Measurements from ENCODE around the gene DENND1C. TPM values are rescaled to one million over a fixed set of nuclear protein-coding genes. Genes with fewer than 3 reads are reported as not detected.

DENND1C gene
- total RNA-seq, 1 experiment from 2014 or later = 0.11 TPM

DNA sequence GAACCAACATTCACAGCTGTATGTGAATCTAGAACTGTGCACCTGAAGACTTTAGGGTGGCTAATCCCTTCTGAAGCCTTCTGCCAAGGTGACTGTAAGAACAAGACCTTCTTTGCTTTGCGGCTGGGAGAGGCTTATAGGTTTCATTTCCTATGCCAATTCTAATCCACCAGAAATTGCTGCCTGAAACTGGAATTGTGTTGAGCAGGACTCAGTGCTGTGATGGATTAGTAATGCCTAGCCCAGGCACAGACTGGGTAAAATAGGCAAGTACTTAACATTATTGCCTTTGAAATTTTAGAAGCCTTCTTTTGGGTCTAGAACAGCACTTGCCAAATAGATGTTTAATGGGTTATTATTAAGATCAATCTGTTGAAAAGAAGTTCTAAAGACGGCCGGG is 33.5 kb downstream of the DENND1C start:
- BruUV-seq (replicated peaks) = no TSS peak
- no peak for TF ChIP-seq EZH2 (IDR thresholded peaks at IDR 0.05; ENCODE audit: borderline replicate concordance, low read depth, low read length, poor library complexity, severe bottlenecking)
- TF ChIP-seq, protein P1, sequence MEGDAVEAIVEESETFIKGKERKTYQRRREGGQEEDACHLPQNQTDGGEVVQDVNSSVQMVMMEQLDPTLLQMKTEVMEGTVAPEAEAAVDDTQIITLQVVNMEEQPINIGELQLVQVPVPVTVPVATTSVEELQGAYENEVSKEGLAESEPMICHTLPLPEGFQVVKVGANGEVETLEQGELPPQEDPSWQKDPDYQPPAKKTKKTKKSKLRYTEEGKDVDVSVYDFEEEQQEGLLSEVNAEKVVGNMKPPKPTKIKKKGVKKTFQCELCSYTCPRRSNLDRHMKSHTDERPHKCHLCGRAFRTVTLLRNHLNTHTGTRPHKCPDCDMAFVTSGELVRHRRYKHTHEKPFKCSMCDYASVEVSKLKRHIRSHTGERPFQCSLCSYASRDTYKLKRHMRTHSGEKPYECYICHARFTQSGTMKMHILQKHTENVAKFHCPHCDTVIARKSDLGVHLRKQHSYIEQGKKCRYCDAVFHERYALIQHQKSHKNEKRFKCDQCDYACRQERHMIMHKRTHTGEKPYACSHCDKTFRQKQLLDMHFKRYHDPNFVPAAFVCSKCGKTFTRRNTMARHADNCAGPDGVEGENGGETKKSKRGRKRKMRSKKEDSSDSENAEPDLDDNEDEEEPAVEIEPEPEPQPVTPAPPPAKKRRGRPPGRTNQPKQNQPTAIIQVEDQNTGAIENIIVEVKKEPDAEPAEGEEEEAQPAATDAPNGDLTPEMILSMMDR (conservative IDR thresholded peaks at IDR 0.05; ENCODE audit: low read depth, low read length) = no peak
- H3K27me3 ChIP-seq (replicated peaks; ENCODE audit: insufficient read depth, low read depth, low read length, poor library complexity) = no peaks in the 10 kb centered on the region
- no peaks in the 10 kb centered on the region for H3K36me3 ChIP-seq (ENCODE audit: insufficient read depth, low read length, poor library complexity, severe bottlenecking)
- CTCF ChIA-PET = no interaction called here
- no peak for DNase-seq (ENCODE audit: low spot score)
- no peak overlapping the region for H3K27ac ChIP-seq (ENCODE audit: low read depth, low read length, poor library complexity, severe bottlenecking)
- H3K9me3 ChIP-seq (ENCODE audit: low read depth, low read length, poor library complexity, severe bottlenecking) = no peaks in the 10 kb centered on the region
- intact Hi-C loops (cut with micrococcal nuclease; ENCODE audit: unreplicated experiment) = no loop called here
- H3K4me1 ChIP-seq (ENCODE audit: insufficient read depth, low read length, poor library complexity, severe bottlenecking) = no peaks in the 10 kb centered on the region
- no peak overlapping the region for H3K4me3 ChIP-seq (ENCODE audit: low read depth, low read length, poor library complexity, severe bottlenecking)
- POLR2A ChIA-PET (ENCODE audit: low non-redundant PET) = no interaction called here

- Histone ChIP-seq H3K9me3 (ENCODE audit: low read depth, low read length, poor library complexity, severe bottlenecking) (no peaks in the 10 kb centered on the region), H3K36me3 (ENCODE audit: insufficient read depth, low read length, poor library complexity, severe bottlenecking) (no peaks in the 10 kb centered on the region), H3K4me3 (ENCODE audit: low read depth, low read length, poor library complexity, severe bottlenecking) (no peak overlapping the region), H3K27me3 (replicated peaks; ENCODE audit: insufficient read depth, low read depth, low read length, poor library complexity) (no peaks in the 10 kb centered on the region), H3K27ac (ENCODE audit: low read depth, low read length, poor library complexity, severe bottlenecking) (no peak overlapping the region), H3K4me1 (ENCODE audit: insufficient read depth, low read length, poor library complexity, severe bottlenecking) (no peaks in the 10 kb centered on the region)
- BruUV-seq (replicated peaks) = no TSS peak
- ChIA-PET CTCF (no interaction called here), POLR2A (ENCODE audit: low non-redundant PET) (no interaction called here)
- no peak for DNase-seq (ENCODE audit: low spot score)
- intact Hi-C loops (cut with micrococcal nuclease; ENCODE audit: unreplicated experiment) = no loop called here
- TF ChIP-seq, protein P1 (conservative IDR thresholded peaks at IDR 0.05; ENCODE audit: low read depth, low read length) = no peak
Measured at GRCh38 chr19:6446452-6446851, 35.1 kb downstream of the DENND1C start.

DNA sequence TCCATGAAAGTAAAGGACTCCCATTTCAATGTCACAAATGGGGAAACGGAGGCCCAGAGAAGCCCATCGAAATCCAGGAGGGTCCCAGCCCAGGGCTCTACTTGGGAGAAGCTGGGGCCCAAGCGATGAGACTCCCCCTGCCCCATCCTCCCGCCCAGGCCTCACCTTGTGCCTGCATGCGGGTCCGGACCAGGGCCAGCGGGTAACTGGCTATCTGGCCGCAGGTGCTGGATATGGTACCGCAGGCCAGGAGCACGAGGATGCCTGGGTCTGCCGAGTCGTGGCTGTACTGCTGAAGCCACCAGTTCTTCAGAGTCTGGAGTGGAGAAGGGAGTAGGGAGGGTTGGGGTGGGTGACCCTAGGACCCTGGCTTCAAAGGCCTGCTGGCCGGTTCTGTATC is 37.6 kb downstream of the DENND1C start:
- BruUV-seq (replicated peaks) = no TSS peak
- DNase-seq (ENCODE audit: low spot score) = no peak

More for the DNA sequence above, 37.6 kb downstream of the DENND1C start:
- Histone ChIP-seq H3K4me3 (ENCODE audit: low read depth, low read length, poor library complexity, severe bottlenecking) (no peak overlapping the region), H3K27me3 (replicated peaks; ENCODE audit: insufficient read depth, low read depth, low read length, poor library complexity) (no peaks in the 10 kb centered on the region), H3K9me3 (ENCODE audit: low read depth, low read length, poor library complexity, severe bottlenecking) (no peaks in the 10 kb centered on the region), H3K36me3 (ENCODE audit: insufficient read depth, low read length, poor library complexity, severe bottlenecking) (no peaks in the 10 kb centered on the region), H3K4me1 (ENCODE audit: insufficient read depth, low read length, poor library complexity, severe bottlenecking) (no peaks in the 10 kb centered on the region), H3K27ac (ENCODE audit: low read depth, low read length, poor library complexity, severe bottlenecking) (no peak overlapping the region)
- POLR2A ChIA-PET (ENCODE audit: low non-redundant PET) = no interaction called here
- CTCF ChIA-PET = no interaction called here
- intact Hi-C loops (cut with micrococcal nuclease; ENCODE audit: unreplicated experiment) = no loop called here
- TF ChIP-seq, protein P1 (conservative IDR thresholded peaks at IDR 0.05; ENCODE audit: low read depth, low read length) = no peak
- TF ChIP-seq EZH2 (IDR thresholded peaks at IDR 0.05; ENCODE audit: borderline replicate concordance, low read depth, low read length, poor library complexity, severe bottlenecking) = no peak
